HepG2 (cell line): ENCODE measurements around the gene SORD. TPM values are rescaled to one million over a fixed set of nuclear protein-coding genes. Genes with fewer than 3 reads are reported as not detected.
"Not testable (repeated sequence)": the region's sequence is repeated elsewhere in the genome, so short reads cannot be mapped to it uniquely, and the experiment has no call there.

Experiments
- ATAC-seq: fragments of 200-7000 bp; cut with Tn5 transposase; 3 replicates; pipeline ENCODE4 v1.9.1; 2020; ENCODE audit warnings: mild to moderate bottlenecking, moderate library complexity
- BruUV-seq: library from RNA; stranded (reverse); fragments of 400-500 nt; replicated peaks from 2 replicates; lab custom pipeline; 2021; lab: Mats Ljungman, UMichigan
- CTCF ChIA-PET: fragments of 300-600 bp; formaldehyde crosslinking; extraction: SDS; loops from one replicate; lab custom pipeline; 2021; ENCODE audit warnings: low total read pairs, inconsistent platforms, low intra/inter-chr PET ratio; lab: Yijun Ruan, JAX
- POLR2A ChIA-PET: fragments of 350-600 bp; sonication (Branson Sonifier 250); formaldehyde crosslinking; loops from one replicate; lab custom pipeline; 2020; ENCODE audit warnings: antibody characterized with exemption, inconsistent platforms; lab: Yijun Ruan, JAX
- DNase-seq: peaks from one replicate; pipeline ENCODE4 v3.0.0-alpha.2; 2015; ENCODE audit warnings: low spot score
- FAIRE-seq: peaks from 3 replicates; lab custom pipeline; 2011; peaks lifted over from hg19 to GRCh38; lab: Jason Lieb, UNC
- H2AFZ ChIP-seq: one replicate; pipeline ENCODE4 v1.6.1; 2011; ENCODE audit warnings: low read length, inconsistent platforms
- H3K27ac ChIP-seq: fragments of 300-600 bp; 3 replicates; pipeline ENCODE4 v1.8.0; 2011; ENCODE audit warnings: mixed run types, mild to moderate bottlenecking, mixed read lengths, low read length, inconsistent platforms; ENCODE audit not compliant: insufficient read depth; ENCODE audit errors: extremely low read length
- H3K27me3 ChIP-seq, 2 experiments: fragments of 200-600 bp in 1 of 2; 2 replicates in 1 of 2; 3 replicates in 1 of 2; pipeline versions ENCODE4 v1.6.0 to v1.8.0; 2011; ENCODE audit warnings: low read length in 2 of 2, mild to moderate bottlenecking in 2 of 2, moderate library complexity in 2 of 2, inconsistent platforms in 1 of 2; ENCODE audit not compliant: insufficient read depth in 2 of 2, control insufficient read depth in 1 of 2
- H3K36me3 ChIP-seq, 2 experiments: fragments of 200-600 bp in 1 of 2; replicated peaks in 1 of 2; 2 replicates in 1 of 2; 3 replicates in 1 of 2; pipeline versions ENCODE4 v1.5.1 to v1.8.0; 2011; ENCODE audit warnings: low read length in 2 of 2, inconsistent platforms in 1 of 2; ENCODE audit not compliant: insufficient read depth in 2 of 2, control insufficient read depth in 1 of 2
- H3K4me1 ChIP-seq: 2 replicates; pipeline ENCODE4 v1.5.1; 2012; ENCODE audit warnings: low read length, inconsistent platforms; ENCODE audit not compliant: insufficient read depth
- H3K4me2 ChIP-seq: 2 replicates; pipeline ENCODE4 v1.6.0; 2011; ENCODE audit warnings: low read depth, low read length, inconsistent platforms
- H3K4me3 ChIP-seq, 3 experiments: fragments of 200-600 bp in 1 of 3; sonication (generic), shearing (Covaris generic) in 1 of 3; replicated peaks in 1 of 3; 2 replicates each; pipeline ENCODE4 v1.5.1; 2011 to 2016; ENCODE audit warnings: low read length in 3 of 3, inconsistent platforms in 2 of 3, low read depth in 2 of 3, mild to moderate bottlenecking in 2 of 3, control low read depth in 1 of 3, mixed read lengths in 1 of 3; ENCODE audit not compliant: insufficient read depth in 1 of 3
- H3K79me2 ChIP-seq: one replicate; pipeline ENCODE4 v1.6.1; 2011; ENCODE audit warnings: low read length, inconsistent platforms; ENCODE audit not compliant: insufficient read depth
- H3K9ac ChIP-seq: 2 replicates; pipeline ENCODE4 v1.6.0; 2011; ENCODE audit warnings: mild to moderate bottlenecking, low read depth, low read length, inconsistent platforms; ENCODE audit not compliant: insufficient read depth
- H3K9me3 ChIP-seq: 2 replicates; pipeline ENCODE4 v1.5.1; 2012; ENCODE audit warnings: mild to moderate bottlenecking, low read length
- H4K20me1 ChIP-seq: 2 replicates; pipeline ENCODE4 v1.6.0; 2011; ENCODE audit warnings: inconsistent platforms, mild to moderate bottlenecking, low read length, moderate library complexity; ENCODE audit not compliant: insufficient read depth
- ARID5B ChIP-seq: IDR thresholded peaks from 2 replicates; pipeline ENCODE4 v1.4.0; 2020; ENCODE audit warnings: mild to moderate bottlenecking, missing genetic modification reagents
- MED1 ChIP-seq: sonication (generic); formaldehyde crosslinking; IDR thresholded peaks from 2 replicates; pipeline ENCODE4 v1.4.0; 2020; ENCODE audit warnings: missing genetic modification reagents
- MIXL1 ChIP-seq: IDR thresholded peaks from 2 replicates; pipeline ENCODE4 v1.6.1; 2016
- ZFX ChIP-seq: sonication (generic); formaldehyde crosslinking; IDR thresholded peaks from 2 replicates; pipeline ENCODE4 v1.4.0; 2020; ENCODE audit warnings: mild to moderate bottlenecking, low read depth, missing genetic modification reagents, moderate library complexity
- ZMYM4 ChIP-seq: sonication (generic); formaldehyde crosslinking; IDR thresholded peaks from 2 replicates; pipeline ENCODE4 v1.8.1; 2023; ENCODE audit warnings: mild to moderate bottlenecking, missing genetic modification reagents
- WGBS: methylation state at CpG from one replicate; pipeline ENCODE4 v1.1.6; 2017; ENCODE audit warnings: low lambda C conversion rate; 5-methylcytosine and 5-hydroxymethylcytosine counted together
- in situ Hi-C: cut with HindIII; loops from 2 replicates; pipeline ENCODE4 v1.10.0; 2017; ENCODE audit warnings: low pct_unique_long_range_greater_than_20kb; ENCODE audit not compliant: extremely low pct_ligation_motif_present
- intact Hi-C: fragments of 100-400 bp; cut with micrococcal nuclease; formaldehyde crosslinking; loops from one replicate; pipeline ENCODE4 v1.10.0; 2022; ENCODE audit not compliant: unreplicated experiment
- polyA plus RNA-seq, 8 experiments: library from polyadenylated mRNA; depleted of rRNA in 3 of 8; stranded (reverse) in 7 of 8; unstranded in 1 of 8; fragments of >200 nt; fragmentation: Illumina TruSeq in 4 of 8; extraction: Trizol in 4 of 8; gene quantifications; 2 replicates each; pipeline versions ENCODE4 v1.2.1 to v1.2.3, GENCODE V29; 2011 to 2016; ENCODE audit warnings: low read depth in 4 of 8, missing spikeins in 1 of 8, mixed read lengths in 1 of 8; ENCODE audit not compliant: insufficient read depth in 1 of 8
- total RNA-seq, 5 experiments: library from RNA; depleted of rRNA; stranded (reverse); fragments of >200 nt; fragmentation: Illumina TruSeq; extraction: Trizol; gene quantifications; 2 replicates each; pipeline ENCODE4 v1.2.3, GENCODE V29; 2016; ENCODE audit warnings: low read depth in 1 of 5
- TF ChIP-seq, protein P1 (sequence below): sonication (generic); formaldehyde crosslinking; conservative IDR thresholded peaks from 2 replicates; pipeline ENCODE4 v1.8.0; 2022; ENCODE audit warnings: mild to moderate bottlenecking, moderate library complexity, missing genetic modification reagents

Gene SORD
- total and polyA plus RNA-seq, 2 of the 13 experiments (the other 11 are each of a cell fraction or from before 2014, with no cell fraction given): 59.1 to 95.3 TPM

DNA sequence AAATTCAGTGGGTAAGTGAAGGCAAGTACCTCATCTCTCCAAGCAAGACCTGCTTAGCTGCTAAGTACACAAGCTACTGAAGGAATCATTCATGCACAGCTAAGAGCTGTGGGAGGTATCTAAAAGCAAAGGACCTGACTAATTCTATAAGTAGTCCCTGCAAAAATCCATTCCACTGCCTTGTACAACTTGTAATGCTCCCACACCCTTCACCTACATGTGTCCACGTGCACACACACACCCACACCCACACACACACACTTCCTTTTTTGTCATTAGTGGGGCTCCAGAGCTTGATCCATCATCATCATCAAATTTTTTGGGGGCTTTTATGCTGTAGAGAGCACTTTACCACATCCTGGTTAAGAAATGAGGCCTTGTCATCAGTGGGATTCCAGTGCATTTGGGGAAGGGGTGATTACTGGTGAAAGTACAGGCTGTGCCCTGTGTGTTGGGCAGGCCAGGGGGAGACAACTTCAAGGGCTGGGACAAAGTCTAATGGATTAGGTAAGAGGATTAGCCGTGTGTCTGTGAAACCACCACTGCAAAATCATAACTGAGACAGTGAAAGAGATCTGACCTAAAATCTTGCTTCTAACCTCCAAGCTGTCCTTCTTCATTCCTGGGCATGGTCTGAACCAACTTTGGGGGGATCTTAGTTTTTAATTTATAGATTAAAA lies 19.1 kb upstream of the SORD start (continued):
- TF ChIP-seq ARID5B (CRISPR knock-in tag): peak; percentile 72
- TF ChIP-seq ZFX (CRISPR knock-in tag): peak; percentile 41; the same call in 1 of the 2 replicates
- peak; percentile 67; the same call in 1 of the 2 replicates for TF ChIP-seq MIXL1 (CRISPR knock-in tag)
- peak; percentile 42; the same call in 1 of the 2 replicates for TF ChIP-seq ZMYM4
- TF ChIP-seq, protein P1, sequence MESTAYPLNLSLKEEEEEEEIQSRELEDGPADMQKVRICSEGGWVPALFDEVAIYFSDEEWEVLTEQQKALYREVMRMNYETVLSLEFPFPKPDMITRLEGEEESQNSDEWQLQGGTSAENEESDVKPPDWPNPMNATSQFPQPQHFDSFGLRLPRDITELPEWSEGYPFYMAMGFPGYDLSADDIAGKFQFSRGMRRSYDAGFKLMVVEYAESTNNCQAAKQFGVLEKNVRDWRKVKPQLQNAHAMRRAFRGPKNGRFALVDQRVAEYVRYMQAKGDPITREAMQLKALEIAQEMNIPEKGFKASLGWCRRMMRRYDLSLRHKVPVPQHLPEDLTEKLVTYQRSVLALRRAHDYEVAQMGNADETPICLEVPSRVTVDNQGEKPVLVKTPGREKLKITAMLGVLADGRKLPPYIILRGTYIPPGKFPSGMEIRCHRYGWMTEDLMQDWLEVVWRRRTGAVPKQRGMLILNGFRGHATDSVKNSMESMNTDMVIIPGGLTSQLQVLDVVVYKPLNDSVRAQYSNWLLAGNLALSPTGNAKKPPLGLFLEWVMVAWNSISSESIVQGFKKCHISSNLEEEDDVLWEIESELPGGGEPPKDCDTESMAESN (CRISPR knock-in tag): 0 out of 2 replicates have a peak, but pooled peaks have one; percentile 26
- peak; percentile 62; the same call in 1 of the 2 replicates for TF ChIP-seq MED1 (CRISPR knock-in tag)

GRCh38 chr15:45004590-45005175 lies 18.3 kb upstream of the SORD start:
- intact Hi-C loops, BruUV-seq, DNase-seq, H3K36me3 ChIP-seq, H3K9me3 ChIP-seq, in situ Hi-C loops, H3K9ac ChIP-seq, H4K20me1 ChIP-seq, H3K27ac ChIP-seq, POLR2A ChIA-PET, H3K4me3 ChIP-seq, H3K79me2 ChIP-seq, ATAC-seq, FAIRE-seq, CTCF ChIA-PET, H2AFZ ChIP-seq, H3K4me2 ChIP-seq, H3K27me3 ChIP-seq: not testable (repeated sequence)
- WGBS: 70% methylated on average over 4 of the region's 5 CpGs
- H3K4me1 ChIP-seq: peaks cover 43% of the 10 kb centered on the region
